Measurements from ENCODE around the gene PDE8B.
"Not testable (repeated sequence)": the region's sequence is repeated elsewhere in the genome, so short reads cannot be mapped to it uniquely, and the experiment has no call there.

PDE8B gene

DNA sequence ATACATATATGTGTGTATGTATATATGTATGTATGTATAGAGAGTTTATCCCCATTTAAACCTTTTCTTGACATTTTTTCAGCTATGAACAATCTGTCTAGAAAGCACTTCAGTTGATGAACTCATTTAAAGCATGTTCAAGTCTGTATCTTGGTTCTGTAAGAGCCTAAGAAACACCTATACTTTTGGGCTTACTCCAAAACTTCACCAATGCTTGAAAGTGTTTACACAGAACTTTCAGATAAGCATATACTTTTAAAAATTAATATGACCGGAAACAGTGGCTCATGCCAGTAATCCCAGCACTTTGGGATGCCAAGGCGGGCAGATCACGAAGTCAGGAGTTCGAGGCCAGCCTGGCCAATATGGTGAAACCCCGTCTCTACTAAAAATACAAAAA lies 250.8 kb downstream of the PDE8B start:
- no peak overlapping the region for H3K27ac ChIP-seq
- no peak overlapping the region for H3K4me3 ChIP-seq

DNA sequence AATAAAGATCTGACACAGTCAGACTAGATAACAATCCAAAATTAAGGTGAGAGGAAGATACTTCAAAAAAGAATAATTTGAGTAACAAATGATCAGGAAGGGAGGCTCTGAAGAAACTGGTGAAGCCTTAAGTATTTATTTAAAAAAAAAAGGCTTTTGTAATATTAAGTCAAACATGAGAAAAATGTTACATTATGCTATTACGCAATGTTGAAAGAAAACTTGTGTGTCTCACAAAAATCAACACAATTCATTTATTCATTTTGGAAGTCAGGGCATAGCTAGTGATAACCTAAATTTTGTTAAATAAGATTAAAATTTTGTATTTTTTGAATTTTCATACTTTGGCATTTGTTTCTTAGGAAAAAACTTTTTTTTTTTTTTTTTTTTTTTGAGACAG lies 253.4 kb downstream of the PDE8B start:
- H3K4me3 ChIP-seq = no peak overlapping the region
- no peak overlapping the region for H3K27ac ChIP-seq

GRCh38 chr5:77468875-77469274 lies 258.4 kb downstream of the PDE8B start:
- H3K4me3 ChIP-seq, H3K27ac ChIP-seq: not testable (repeated sequence)

- not testable (repeated sequence) for H3K27ac ChIP-seq, H3K4me3 ChIP-seq
Measured at GRCh38 chr5:77475041-77475440, 264.6 kb downstream of the PDE8B start.
